Activated CD8-positive, alpha-beta memory T cell treated with anti-CD3 and anti-CD28 coated beads, Interleukin-2, amount 50 U/mL, for 48 hours (primary cell): Measurements from ENCODE around the gene PDGFRA.

Source experiments
- DNase-seq: peaks from one replicate; pipeline ENCODE4 v3.0.0-alpha.2; 2020

The PDGFRA gene

DNA sequence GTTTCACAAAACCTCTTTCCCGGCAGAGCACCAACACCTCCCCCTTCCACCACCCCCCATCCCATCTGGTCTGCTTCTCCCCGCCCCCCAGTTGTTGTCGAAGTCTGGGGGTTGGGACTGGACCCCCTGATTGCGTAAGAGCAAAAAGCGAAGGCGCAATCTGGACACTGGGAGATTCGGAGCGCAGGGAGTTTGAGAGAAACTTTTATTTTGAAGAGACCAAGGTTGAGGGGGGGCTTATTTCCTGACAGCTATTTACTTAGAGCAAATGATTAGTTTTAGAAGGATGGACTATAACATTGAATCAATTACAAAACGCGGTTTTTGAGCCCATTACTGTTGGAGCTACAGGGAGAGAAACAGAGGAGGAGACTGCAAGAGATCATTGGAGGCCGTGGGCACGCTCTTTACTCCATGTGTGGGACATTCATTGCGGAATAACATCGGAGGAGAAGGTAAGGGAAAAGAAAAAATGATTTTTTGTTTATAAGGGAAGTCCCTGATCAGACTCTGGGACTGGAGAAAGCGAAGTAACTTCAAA lies at the start of gene PDGFRA:
TSS of gene PDGFRA (plus strand) at position 333 of the 541 bp plus-strand sequence. CDS start 29,476 bp downstream, outside the sequence.
- no peak for DNase-seq

DNA sequence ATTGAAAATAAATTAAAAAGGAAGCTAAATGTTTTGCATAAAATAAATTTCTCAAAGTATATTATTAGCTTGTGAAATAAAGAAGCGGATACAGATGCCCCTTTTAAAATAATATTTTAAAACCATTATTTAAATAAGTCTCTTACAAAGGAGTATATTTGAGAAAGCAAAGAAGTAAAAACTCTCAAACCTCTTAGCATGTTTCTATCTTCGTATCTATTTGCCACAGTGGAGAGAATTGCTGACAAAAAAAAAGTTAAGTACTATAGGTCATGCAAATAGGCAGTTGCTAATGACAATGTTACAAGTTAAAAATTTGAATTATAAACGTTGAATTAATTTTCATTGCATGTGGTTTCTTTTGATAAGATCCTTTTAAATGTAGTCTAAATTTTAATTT lies 44.5 kb upstream of the PDGFRA start:
- no peak for DNase-seq

DNA sequence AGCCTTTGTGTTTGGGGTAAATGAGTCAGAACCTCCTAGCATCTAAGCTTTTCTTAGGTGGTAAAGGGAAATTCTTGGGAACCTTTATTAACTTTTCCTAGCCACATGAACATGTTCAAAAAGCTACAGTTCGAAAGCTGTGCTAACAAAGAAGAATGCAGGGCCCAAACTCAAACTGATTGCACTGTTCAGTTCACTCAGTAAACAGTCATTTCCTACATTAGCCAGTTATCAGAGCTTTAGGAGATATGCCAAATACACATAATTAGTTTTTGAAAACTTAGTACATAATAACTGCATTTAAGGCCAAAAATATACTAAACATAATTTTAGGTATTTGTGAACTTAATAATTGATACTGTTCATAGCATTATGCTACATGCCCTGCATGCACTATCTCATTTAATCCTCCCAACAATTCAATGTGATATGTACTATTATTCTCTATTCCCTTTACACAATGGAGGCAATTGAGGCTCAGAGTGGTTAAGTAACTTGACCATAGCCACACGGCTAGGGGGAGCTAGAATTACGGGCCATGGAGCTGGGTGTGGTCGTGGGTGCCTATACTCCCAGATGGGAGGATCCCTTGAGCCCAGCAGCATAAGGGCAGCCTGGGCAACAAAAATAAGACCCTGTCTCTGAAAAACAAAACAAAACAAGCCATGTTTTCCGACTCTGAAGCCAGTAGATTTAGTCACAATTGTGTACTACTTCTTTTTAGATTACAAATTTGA lies 43.9 kb upstream of the PDGFRA start:
- no peak for DNase-seq

DNA sequence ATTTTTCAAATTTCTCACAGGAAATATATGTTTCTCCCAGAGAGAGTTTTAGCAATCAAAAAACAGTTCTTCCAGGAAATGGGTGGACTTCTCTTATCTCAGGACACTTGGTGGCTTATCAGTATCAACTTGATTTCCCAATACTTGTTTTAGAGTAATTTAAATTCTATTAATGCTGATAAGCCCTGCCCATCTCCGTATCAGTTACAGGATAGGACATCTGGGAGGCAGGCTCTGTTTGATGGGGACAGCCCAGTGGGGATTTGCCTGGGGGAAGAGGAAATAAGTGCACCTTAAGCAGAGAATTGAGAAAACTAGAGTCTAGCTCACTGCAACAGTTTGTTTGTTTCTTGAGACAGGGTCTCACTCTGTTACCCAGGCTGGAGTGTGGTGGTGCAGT lies 43.2 kb upstream of the PDGFRA start:
- no peak for DNase-seq

DNA sequence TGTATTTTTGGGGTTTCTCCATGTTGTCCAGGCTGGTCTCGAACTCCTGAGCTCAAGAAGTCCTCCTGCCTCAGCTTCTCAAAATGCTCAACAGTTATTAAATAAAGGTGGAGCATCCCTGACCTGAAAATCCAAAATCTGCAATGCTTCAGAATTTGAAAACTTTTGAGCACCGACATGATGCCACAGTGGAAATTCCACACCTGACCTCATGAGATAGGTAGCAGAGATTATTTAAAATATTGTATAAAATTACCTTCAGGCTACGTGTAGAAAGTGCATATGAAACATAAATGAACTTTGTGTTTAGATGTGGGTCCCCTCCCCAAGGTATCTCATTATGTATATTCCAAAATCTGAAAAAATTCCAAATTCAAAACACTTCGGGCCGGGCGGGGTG lies 42.7 kb upstream of the PDGFRA start:
- no peak for DNase-seq

DNA sequence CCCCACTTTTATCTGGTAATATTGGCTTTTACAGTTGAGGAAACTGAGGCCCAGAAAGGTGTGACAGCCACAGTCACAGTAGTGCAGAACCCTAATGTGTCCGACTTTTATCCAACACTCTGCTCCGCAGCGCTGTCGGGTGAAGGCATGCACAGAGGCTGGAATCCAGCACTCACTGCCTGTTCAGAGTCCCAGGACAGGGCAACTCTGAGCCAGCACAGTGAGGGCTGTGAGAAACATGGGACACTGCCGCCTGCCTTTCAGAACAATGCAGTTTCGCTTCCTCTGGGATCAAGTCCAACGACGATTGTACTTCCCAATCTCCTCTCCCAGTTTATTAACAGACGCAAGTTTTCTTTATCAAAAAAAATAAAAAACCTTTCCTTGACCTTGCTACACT lies 41.9 kb upstream of the PDGFRA start:
- no peak for DNase-seq

DNA sequence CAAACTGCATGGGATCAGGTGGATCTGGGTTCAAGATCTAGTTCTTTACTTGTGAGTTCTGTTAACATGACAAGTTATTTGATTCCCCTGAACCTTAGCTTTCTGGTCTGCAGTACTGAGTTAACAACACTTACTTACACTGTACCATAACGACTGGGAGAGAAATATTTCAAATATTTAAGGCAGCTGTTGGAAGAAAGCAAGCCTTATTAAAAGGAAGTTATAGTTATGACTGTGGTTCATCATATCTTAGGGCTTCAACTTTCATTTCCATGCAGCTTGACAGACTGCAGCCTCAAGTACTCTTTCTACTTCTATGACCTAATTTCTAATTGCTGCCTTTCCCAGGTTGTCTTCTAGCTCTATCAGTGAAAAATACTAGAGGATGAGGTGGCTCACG lies 40.0 kb upstream of the PDGFRA start:
- no peak for DNase-seq

DNA sequence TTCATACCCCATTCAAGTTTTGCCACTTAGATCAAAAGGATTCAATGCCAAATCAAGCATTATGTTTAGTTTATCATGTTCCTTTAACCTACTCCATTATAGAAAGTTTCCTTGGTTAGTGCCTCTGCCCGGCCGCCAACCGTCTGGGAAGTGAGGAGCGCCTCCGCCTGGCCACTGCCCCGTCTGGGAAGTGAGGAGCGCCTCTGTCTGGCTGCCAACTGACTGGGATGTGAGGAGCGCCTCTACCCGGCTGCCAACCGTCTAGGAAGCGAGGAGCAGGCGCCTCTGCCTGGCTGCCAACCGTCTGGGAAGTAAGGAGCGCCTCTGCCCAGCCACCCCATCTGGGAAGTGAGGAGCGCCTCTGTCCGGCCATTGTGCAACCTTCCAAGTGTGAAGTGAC lies 36.3 kb upstream of the PDGFRA start:
- no peak for DNase-seq

DNA sequence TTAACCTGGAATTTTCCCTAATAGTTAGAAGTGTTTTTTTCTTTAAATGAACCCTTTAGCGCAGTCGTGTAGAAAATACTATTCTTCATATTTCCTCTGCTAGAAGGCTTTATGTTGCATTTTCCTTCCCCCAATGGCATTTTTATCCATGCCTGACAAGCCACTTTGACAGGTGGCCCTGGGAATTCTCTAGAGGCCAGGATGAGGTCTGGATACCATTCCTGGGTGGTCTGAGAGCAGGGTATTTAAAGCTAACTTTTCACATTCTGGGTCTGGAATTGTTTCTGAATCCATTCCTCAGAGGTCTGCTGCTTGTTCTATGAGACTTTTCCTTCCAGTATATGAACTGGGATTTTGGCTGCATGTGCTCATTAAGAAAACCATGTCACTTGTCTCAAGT lies 31.2 kb upstream of the PDGFRA start:
- DNase-seq, result no peak

DNA sequence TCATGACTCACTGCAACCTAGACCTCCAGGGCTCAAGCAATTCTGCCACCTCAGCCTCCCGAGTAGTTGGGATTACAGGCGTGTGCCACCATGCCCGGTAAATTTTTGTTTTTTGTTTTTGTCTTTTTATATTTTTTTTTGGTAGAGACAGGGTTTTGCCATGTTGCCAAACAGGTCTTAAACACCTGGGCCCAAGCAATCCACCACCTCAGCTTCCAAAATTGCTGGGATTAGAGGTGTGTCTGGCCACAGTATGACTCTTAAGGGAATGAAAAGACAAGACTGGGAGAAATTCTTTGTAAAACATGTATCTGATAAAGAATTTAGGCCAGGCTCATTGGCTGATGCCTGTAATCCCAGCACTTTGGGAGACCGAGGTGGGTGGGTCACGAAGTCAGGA lies 29.2 kb upstream of the PDGFRA start:
- DNase-seq, result no peak

DNA sequence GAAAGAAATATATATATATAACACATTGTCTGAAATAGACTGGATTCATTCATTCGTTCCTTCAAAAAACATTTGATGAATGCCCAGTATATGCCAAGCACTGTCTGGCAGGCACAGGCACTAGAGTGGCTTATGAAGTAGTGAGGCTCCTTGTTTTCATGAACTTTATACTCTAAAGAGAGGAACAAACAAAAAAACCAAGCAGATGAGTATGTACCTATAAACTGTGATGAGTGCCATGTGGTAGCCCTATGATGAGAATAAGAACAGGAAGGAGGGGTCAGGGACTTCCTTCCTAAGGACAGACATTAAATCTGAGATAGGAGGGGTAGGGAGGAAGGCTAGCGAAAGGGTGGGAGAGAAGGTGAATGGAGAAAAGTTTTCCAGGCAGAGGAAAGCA lies 19.5 kb upstream of the PDGFRA start:
- DNase-seq, result no peak

DNA sequence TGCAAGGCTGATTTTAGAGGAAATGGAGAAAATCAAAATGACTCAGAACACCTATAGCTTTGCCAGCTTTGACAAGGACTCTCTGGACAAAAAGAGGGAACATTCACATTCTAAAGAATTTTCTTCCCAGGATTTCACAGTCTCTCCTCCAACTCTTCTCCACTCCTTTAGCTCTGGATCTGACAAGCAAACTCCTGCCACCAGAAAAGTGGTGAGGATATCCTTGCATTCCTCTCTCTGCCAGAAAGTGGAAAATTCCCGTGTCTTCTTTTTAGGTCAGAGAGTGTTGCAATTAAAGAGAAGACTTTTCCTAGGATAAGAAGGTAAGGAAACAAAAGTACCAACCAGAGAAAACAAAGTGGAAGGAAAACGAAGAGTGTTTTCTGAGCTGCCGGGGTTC lies 16.1 kb upstream of the PDGFRA start:
- DNase-seq, result no peak

DNA sequence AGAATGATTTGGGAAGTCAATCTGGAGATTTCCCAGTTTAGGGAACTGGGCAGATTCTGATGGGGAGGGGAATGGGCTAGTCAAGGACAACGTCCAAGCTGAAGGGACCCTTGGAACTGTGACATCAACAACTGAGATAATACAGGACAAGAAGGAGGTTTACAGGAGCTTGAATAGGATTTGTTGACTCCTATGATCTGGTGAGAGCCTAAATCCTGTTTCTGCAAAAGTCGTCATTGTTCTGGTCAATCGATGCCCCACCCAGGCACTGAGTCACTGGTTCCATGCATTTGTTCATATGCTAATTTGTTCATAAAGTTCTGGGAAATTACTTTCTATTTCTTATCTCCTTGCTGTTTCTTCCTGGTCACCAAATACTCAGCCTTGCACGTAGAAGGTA lies 15.3 kb upstream of the PDGFRA start:
- no peak for DNase-seq

DNA sequence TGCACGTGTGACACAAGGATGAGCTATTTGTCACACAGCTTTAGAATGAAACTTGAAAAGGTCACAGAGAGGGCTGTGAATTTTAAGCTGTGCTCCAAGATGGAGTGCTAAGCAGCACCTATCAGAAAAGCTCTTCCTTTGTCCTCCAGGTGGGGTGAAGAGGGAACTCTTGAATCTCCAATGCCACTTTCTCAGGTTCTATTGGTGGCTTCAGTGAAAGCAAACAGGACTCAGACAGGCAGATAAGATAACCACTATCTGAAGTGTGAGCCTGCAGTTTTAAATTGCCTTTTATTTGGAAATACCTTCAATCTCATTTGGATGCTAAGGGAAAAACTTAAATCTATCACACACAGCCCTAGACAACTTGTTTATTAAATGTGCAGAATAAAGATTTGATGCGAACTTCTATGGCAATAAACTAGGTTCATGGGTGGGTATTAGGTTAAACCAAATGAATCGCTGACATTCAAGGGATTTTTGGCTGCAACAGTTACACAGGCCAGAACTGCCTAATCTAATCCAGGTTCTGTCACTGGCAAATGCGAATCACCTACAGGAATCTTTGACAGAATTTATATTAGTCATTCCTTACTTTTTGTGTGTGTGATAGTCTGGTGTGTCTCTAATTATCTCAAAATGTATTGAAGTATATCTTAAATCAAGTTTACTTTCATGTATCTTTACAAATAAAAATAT lies 13.6 kb upstream of the PDGFRA start:
- DNase-seq, result no peak

DNA sequence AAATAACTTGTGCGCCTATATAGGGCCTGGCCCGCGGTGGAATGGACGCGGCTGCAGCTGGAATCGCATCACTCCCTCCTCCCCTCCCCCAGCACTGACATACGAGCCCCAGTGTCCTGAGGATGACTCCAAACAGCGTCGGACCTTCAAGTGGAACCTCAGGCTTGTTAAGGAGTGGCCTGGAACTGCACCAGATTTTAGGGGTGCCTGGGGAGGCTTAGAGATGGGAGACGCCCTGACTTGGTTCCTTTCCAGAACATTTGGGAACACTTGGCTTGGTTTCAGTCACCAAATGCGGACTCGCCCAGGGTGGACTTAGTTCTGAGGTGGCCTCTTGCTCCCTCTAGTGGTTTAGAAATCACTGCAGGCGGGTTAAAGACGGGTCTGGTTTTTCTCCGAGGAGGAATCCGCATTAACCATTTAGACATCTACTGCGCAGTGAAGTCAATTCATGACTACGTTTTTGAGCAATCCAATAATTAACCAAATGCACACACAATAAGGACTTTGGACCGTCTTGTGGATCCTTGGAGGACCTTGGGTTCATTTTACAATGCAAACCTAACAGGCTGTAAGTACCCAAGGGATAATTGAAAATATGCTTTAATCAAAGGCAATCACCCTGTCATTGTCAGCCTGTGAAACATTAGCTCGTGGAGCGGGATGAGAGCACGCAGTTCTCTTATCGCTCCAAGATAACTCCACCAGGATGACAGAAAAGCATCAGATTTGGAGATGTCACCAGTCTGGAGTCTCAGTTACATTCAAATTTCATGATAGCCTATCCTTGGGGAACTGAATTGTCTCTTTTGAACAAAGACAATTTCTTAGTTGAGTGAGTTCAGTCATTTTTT lies 11.2 kb upstream of the PDGFRA start:
- DNase-seq, result peak; percentile 60

DNA sequence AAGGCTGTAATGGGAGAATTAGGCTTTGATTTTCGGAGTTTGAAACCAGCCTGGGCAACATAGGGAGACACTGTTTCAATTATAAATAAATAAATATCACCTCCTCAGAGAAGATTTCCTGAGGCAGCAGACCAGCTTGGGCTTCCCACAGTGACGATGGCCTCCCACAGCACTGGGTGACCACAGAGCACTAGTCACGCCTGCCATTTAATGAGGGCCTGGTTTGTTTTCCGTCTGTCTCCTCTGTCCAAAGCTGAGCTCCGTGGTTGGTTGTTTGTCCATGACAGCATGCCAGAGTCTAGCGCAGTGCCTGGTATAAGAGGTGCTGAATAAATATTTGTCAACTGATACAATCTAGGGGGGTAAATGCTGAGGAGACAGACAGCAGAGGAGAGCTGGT lies 10.4 kb upstream of the PDGFRA start:
- no peak for DNase-seq

DNA sequence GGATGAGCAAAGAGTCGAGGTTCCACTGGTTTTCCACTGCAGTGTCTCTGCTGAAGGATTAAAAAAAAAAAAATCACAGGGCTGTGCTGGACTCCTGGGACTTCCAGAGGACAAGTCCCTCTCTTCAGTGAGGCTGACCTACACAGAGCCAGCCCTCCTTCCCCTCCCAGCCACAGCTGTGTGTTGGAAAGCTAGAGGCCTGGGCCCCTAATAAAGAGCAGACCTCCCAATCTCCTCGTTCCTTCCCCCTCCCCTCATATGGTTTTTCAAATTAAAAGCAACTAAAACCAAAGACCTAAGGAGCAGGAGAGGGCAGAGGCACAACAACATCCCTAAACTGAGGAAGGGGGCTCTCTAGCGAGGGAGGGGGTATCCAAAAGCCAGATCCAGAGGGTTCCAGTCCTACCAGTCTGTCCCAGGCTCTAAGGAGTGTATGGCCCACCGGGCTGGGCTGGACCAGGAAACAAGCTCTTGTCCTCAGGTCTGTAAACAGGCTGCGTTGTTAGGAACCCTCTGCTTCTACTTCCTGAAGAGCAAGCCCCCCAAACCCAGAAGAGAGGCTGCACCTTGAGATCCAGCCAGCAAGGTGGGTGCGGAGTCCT lies 4.0 kb upstream of the PDGFRA start:
- DNase-seq, result no peak

DNA sequence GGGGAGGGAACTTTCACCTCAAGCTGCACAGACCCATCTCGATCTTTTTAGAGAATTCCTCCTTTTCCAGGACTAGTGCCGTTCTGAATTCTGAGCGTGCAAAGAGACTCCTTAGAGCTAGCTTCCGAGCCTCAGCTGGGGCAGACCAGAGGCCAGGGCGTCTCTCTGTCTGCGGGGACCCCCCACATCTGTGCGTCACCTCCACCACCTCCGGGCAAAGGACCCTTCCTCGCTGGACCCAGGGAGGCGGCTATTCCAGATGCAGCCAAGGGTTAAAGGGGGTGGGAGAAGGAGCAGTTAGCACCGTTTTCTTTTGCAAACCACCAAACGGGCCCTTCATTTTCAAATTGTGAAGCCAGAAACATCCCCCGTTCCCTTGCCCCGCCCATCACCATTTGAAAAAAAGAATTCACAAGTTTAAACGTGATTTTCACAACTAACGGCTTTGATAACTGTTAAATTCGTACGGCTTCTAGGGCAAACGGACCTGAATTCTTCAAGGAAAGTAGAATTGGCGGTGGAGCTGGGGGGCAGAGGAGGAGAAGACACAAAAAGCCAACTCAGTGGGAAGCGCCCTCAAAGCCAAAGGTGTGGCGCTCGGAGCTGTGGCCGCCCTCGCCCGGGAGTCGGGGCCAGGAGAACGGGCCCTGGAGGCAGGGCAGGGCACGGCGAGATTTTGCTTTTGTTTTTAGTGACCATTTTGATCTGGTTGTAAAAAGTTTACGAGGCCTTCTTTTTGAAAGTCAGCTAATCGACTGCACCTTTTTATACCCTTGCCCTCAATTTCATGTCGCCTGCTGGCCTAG lies 3.3 kb upstream of the PDGFRA start:
- peak; percentile 54 for DNase-seq

DNA sequence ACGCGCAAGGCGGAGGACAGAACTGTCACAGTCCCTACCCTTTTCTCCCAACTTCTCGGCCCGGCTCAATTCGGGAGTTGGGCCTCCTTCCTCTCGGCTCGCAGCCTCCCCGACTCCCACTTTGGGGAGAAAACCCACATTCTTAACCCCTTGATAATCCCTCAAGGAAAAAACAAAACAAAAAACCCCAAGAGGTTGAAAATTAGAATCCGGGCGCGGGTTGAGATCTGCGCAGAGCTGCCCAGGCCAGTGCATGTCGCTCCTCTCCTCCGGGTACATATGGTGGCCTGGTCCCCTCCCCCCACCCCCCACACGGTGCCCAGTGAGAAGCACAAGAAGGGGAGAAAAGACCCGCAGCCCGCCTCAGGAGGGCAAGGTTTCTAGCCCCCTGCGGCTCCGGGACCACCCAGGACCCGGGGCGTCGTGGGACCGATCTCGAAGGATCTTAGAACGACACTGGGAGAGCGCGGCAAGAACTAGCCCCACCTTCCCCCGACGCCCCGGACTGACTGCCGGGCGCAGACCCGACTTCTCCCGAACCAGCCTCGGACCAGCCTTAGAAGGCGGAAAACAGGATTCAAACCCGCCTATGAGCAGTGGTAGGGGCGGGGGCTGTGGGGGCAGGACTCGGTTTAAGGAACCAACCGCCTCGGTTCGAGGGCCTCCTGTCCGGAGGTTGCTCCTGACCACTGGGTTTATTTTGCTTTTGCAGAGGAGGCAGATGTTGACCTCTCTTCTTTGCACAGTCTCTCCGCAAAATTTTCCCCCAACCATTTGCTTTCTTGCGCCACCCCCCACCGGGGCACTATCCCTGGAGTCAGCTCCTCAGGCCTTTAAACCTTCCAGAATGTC lies 2.5 kb upstream of the PDGFRA start:
- DNase-seq, result no peak

DNA sequence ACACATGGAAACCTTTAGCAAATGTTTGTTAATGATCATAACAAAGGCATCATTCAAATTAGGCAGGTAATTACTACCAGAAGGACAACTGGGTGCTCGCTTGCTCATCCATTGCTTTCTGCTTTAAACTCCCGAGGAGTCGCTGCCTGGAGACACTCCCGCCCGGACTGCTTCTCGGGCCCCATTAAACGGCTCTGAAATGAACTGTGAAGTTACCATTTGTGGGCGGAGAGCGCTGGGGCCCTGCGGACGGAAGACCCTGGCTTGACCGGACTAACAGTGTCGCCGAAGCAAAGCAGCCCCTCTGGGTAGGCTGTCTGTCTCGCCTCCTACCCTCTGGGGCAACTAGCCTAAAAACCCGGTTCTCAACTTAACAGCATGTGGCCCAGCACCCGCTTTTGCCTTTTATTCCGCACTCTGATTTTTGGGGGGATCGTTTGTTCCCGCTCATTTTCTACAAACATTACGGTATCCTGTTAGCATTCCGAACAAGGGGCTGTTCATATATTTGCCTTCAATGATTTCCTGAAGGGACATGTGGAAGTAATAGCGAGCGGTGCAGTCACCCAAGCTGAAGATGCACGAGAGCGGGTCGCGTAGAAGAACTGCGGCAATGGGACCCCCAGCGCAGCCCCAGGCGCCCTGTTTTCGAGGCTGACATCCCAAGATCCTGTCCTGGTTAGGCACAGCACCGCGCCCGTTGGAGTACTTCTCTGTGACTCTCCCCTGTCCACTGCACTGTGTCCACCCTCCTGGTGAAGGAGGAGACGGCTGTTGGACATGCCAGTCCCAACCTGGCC lies 1.6 kb upstream of the PDGFRA start:
- peak; percentile 53 for DNase-seq
